Left cardiac atrium (tissue), 4 donors: ENCODE results near the gene MMP24. TPM values are rescaled to one million over a fixed set of nuclear protein-coding genes. Genes with fewer than 3 reads are reported as not detected.

Experiments used
- ATAC-seq, 2 donors: fragments of 200-7000 bp; cut with Tn5 transposase; one replicate each; pipeline ENCODE4 v1.9.1; 2020; ENCODE audit warnings: mild to moderate bottlenecking in 2 of 2, moderate library complexity in 2 of 2
- DNase-seq: peaks from one replicate; pipeline ENCODE4 v3.0.0-alpha.2; 2020
- intact Hi-C, 2 donors: fragments of 100-400 bp; cut with DNase I; formaldehyde crosslinking; loops; one replicate each; pipeline versions ENCODE4 v1.14.1 to v1.15.1; 2022 to 2023
- total RNA-seq, 2 donors: library from RNA; stranded (reverse); fragmentation: NEBNext Ultra II Directional; extraction: Animal tissue kit (Norgen Biotek cat#: 25700); gene quantifications; one replicate each; pipeline ENCODE4 v1.2.1, GENCODE V29; 2021
- donor health status: DM: no; HTN: yes; CAD: no.
- donor health status: DM: no; HTN: yes; CAD: no; lungs with severe emphysema.
- donor health status: DM: yes; HTN: yes; CAD: no.
- donor health status: Dilated cardiomyopathy.

Gene MMP24
- total RNA-seq, 2 donors from 2014 or later = 0.85 to 1.3 TPM

GRCh38 chr20:35297155-35297554, 70.7 kb downstream of the MMP24 start:
- intact Hi-C loops = no loop called here

GRCh38 chr20:35297740-35298139, 71.2 kb downstream of the MMP24 start:
- ATAC-seq (no peak), DNase-seq (no peak)
- intact Hi-C loops = no loop called here

More at GRCh38 chr20:35297155-35297554, 70.7 kb downstream of the MMP24 start:
- DNase-seq (no peak), ATAC-seq (peak in 1 of 2 donors; percentile 23)

GRCh38 chr20:35298264-35298663, 71.8 kb downstream of the MMP24 start:
- intact Hi-C loops = no loop called here
- no peak for ATAC-seq
- DNase-seq = no peak

- no peak for DNase-seq
- intact Hi-C loops = loop anchor here (5.0 kb wide), 2 partner anchors 138 to 143 kb away; partner anchors contain the start of gene GDF5 (in 1 of the 2)
Measured at GRCh38 chr20:35299780-35300179, 73.3 kb downstream of the MMP24 start.

GRCh38 chr20:35300469-35301262, 74.2 kb downstream of the MMP24 start:
- ATAC-seq = no peak
- no peak for DNase-seq
- intact Hi-C loops = loop anchor here (5.0 kb wide), 2 partner anchors 137 to 142 kb away; partner anchors contain the start of gene GDF5 (in 1 of the 2)

More at GRCh38 chr20:35299780-35300179, 73.3 kb downstream of the MMP24 start:
- ATAC-seq = no peak

GRCh38 chr20:35301426-35301825, 74.9 kb downstream of the MMP24 start:
- DNase-seq (no peak), ATAC-seq (no peak)
- intact Hi-C loops = loop anchor here (5.0 kb wide), 2 partner anchors 136 to 141 kb away; partner anchors contain the start of gene GDF5 (in 1 of the 2)

- DNase-seq (no peak), ATAC-seq (no peak)
- intact Hi-C loops = loop anchor here (5.0 kb wide), 2 partner anchors 135 to 140 kb away; partner anchors contain the start of gene GDF5 (in 1 of the 2)
Measured at GRCh38 chr20:35302421-35303335, 76.2 kb downstream of the MMP24 start.

- DNase-seq (no peak), ATAC-seq (no peak)
- intact Hi-C loops = loop anchor here (5.0 kb wide), 2 partner anchors 134 to 139 kb away; partner anchors contain the start of gene GDF5 (in 1 of the 2)
Measured at GRCh38 chr20:35303382-35303734, 76.9 kb downstream of the MMP24 start.

- DNase-seq (peak; percentile 78), ATAC-seq (peak; percentile 59 to 68)
- intact Hi-C loops = loop anchor here (5.0 kb wide), 2 partner anchors 133 to 138 kb away; partner anchors contain the start of gene GDF5 (in 1 of the 2)
Measured at GRCh38 chr20:35303735-35304491, 77.4 kb downstream of the MMP24 start.

GRCh38 chr20:35304956-35305355, 78.5 kb downstream of the MMP24 start:
- intact Hi-C loops = loop anchor here (5.0 kb wide), 2 partner anchors 132 to 137 kb away; partner anchors contain the start of gene GDF5 (in 1 of the 2)
- ATAC-seq = no peak

GRCh38 chr20:35305682-35306556, 79.4 kb downstream of the MMP24 start:
- peak; percentile 68 for DNase-seq
- peak in 1 of 2 donors; percentile 89 for ATAC-seq
- intact Hi-C loops = no loop called here

More at GRCh38 chr20:35304956-35305355, 78.5 kb downstream of the MMP24 start:
- no peak for DNase-seq

GRCh38 chr20:35306931-35307517, 80.5 kb downstream of the MMP24 start:
- DNase-seq = peak; percentile 50
- intact Hi-C loops = no loop called here
- ATAC-seq = peak; percentile 53 to 63

- intact Hi-C loops = no loop called here
- peak; percentile 47 for DNase-seq
- ATAC-seq = peak; percentile 40 to 68
Measured at GRCh38 chr20:35307666-35308653, 81.5 kb downstream of the MMP24 start.

- no peak for DNase-seq
- intact Hi-C loops = no loop called here
- no peak for ATAC-seq
Measured at GRCh38 chr20:35311409-35311808, 84.9 kb downstream of the MMP24 start.

GRCh38 chr20:35311822-35312221, 85.3 kb downstream of the MMP24 start:
- intact Hi-C loops = no loop called here
- no peak for DNase-seq
- no peak for ATAC-seq

GRCh38 chr20:35312318-35312717, 85.8 kb downstream of the MMP24 start:
- DNase-seq (no peak), ATAC-seq (no peak)
- intact Hi-C loops = no loop called here
